CD4-positive, alpha-beta T cell (primary cell): ENCODE data around the gene ZNF142. TPM values are rescaled to one million over a fixed set of nuclear protein-coding genes. Genes with fewer than 3 reads are reported as not detected.

Experiments used
- ATAC-seq: fragments of 200-7000 bp; cut with Tn5 transposase; one replicate; pipeline ENCODE4 v1.10.0; 2022; ENCODE audit warnings: mild to moderate bottlenecking; ENCODE audit not compliant: poor library complexity
- CTCF ChIA-PET: fragments of 350-600 bp; sonication (Branson Sonifier 250); formaldehyde crosslinking; loops from one replicate; lab custom pipeline; 2021; ENCODE audit warnings: antibody characterized with exemption, inconsistent platforms; lab: Charles Lee
- POLR2A ChIA-PET: fragments of 350-600 bp; sonication (Branson Sonifier 250); formaldehyde crosslinking; loops from one replicate; lab custom pipeline; 2021; ENCODE audit warnings: antibody characterized with exemption, inconsistent platforms; lab: Charles Lee
- DNase-seq, 14 experiments: peaks; one replicate each; pipeline ENCODE4 v3.0.0-alpha.2; 2013 to 2020; ENCODE audit warnings: mixed read lengths in 2 of 14
- H3K27ac ChIP-seq, 2 donors: one replicate each; pipeline versions ENCODE4 v1.5.1 to v1.7.0; 2013; ENCODE audit warnings: low read length in 2 of 2, low read depth in 1 of 2, mild to moderate bottlenecking in 1 of 2
- H3K27me3 ChIP-seq, 2 experiments: 1 replicate in 1 of 2; 2 replicates in 1 of 2; pipeline versions ENCODE4 v1.6.1 to v1.7.0; 2013; ENCODE audit warnings: low read length in 2 of 2, control low read depth in 1 of 2, mild to moderate bottlenecking in 1 of 2, moderate library complexity in 1 of 2; ENCODE audit not compliant: insufficient read depth in 2 of 2, control insufficient read depth in 1 of 2
- H3K36me3 ChIP-seq: one replicate; pipeline ENCODE4 v1.6.1; 2013; ENCODE audit warnings: low read length, control low read depth; ENCODE audit not compliant: insufficient read depth
- H3K4me1 ChIP-seq: one replicate; pipeline ENCODE4 v1.6.1; 2013; ENCODE audit warnings: low read length, control low read depth; ENCODE audit not compliant: insufficient read depth
- H3K4me3 ChIP-seq: one replicate; pipeline ENCODE4 v1.5.1; 2013; ENCODE audit warnings: mild to moderate bottlenecking, low read length, moderate library complexity
- H3K9me3 ChIP-seq, 2 experiments: 1 replicate in 1 of 2; 2 replicates in 1 of 2; pipeline versions ENCODE4 v1.6.1 to v1.7.0; 2013; ENCODE audit warnings: low read length in 2 of 2, mild to moderate bottlenecking in 2 of 2, control low read depth in 1 of 2, moderate library complexity in 1 of 2; ENCODE audit not compliant: control insufficient read depth in 1 of 2, insufficient read depth in 1 of 2
- H3K27ac Mint-ChIP-seq: one replicate; pipeline ENCODE4 v1.8.0; 2020; ENCODE audit warnings: mixed read lengths
- H3K27me3 Mint-ChIP-seq: one replicate; pipeline ENCODE4 v1.8.0; 2021; ENCODE audit warnings: mixed read lengths
- H3K36me3 Mint-ChIP-seq: one replicate; pipeline ENCODE4 v1.8.0; 2021; ENCODE audit warnings: low read depth, mixed read lengths
- H3K4me1 Mint-ChIP-seq: one replicate; pipeline ENCODE4 v1.8.0; 2021; ENCODE audit warnings: low read depth, mixed read lengths
- H3K4me3 Mint-ChIP-seq: one replicate; pipeline ENCODE4 v1.8.0; 2020; ENCODE audit warnings: mild to moderate bottlenecking, mixed read lengths
- H3K9me3 Mint-ChIP-seq: one replicate; pipeline ENCODE4 v1.8.0; 2020; ENCODE audit warnings: mixed read lengths
- CTCF ChIP-seq: fragments of 200-600 bp; IDR thresholded peaks from one replicate; pipeline ENCODE4 v1.8.0; 2022; ENCODE audit warnings: antibody characterized with exemption, mild to moderate bottlenecking
- intact Hi-C, 2 experiments: fragments of 100-400 bp; cut with DNase I in 1 of 2; cut with micrococcal nuclease in 1 of 2; formaldehyde crosslinking; loops; one replicate each; pipeline versions ENCODE4 v1.15.1 to v1.9.0; 2023 to 2025; cut with DNase I, micrococcal nuclease
- total RNA-seq, 174 experiments: library from RNA in 2 of 174; stranded (reverse) in 2 of 174; gene quantifications; one replicate each; pipeline ENCODE4 v1.2.3 and lab custom pipeline; 2021 to 2026

ZNF142 gene
- total RNA-seq, 2 experiments from 2014 or later: 40.3 to 44.2 TPM

GRCh38 chr2:218658671-218659257, 659 bp downstream of the ZNF142 start:
- H3K4me3 Mint-ChIP-seq: peak overlapping the region; percentile 95
- Histone ChIP-seq H3K27ac (peak overlapping the region; percentile 53 to 83), H3K27me3 (no peaks in the 10 kb centered on the region), H3K4me1 (peaks cover 19% of the 10 kb centered on the region), H3K36me3 (peaks cover 53% of the 10 kb centered on the region), H3K4me3 (peak overlapping the region; percentile 79), H3K9me3 (no peaks in the 10 kb centered on the region)
- TF ChIP-seq CTCF: peak; percentile 39
- peak; percentile 25 for ATAC-seq
- H3K4me1 Mint-ChIP-seq: peaks cover 35% of the 10 kb centered on the region
- DNase-seq: peak in 11 of 14 experiments; percentile 10 to 66 (median 27)
- peaks cover 85% of the 10 kb centered on the region for H3K36me3 Mint-ChIP-seq
- peak overlapping the region; percentile 89 for H3K27ac Mint-ChIP-seq
- CTCF ChIA-PET: interaction anchor here (0.7 to 2.8 kb wide), 10 partner anchors 8 to 730 kb away, joined by 3 to 23 read pairs (median 6); partner anchors contain the start of genes RNF25, STK36 and TTLL4
- intact Hi-C loops: loop anchor here (1.0 to 10.0 kb wide), 8 partner anchors 13 to 729 kb away; partner anchors contain the start of genes AAMP (in 1 of the 2), CNOT9 (in 1 of the 2), DNPEP (in 1 of the 2) and PNKD (in 1 of the 2)
- POLR2A ChIA-PET: interaction anchor here (0.5 to 5.9 kb wide), 15 partner anchors 9 to 938 kb away, joined by 3 to 84 read pairs (median 5); partner anchors contain the start of genes AAMP, CTDSP1, DNPEP and PNKD
- no peaks in the 10 kb centered on the region for H3K27me3 Mint-ChIP-seq
- no peaks in the 10 kb centered on the region for H3K9me3 Mint-ChIP-seq

DNA sequence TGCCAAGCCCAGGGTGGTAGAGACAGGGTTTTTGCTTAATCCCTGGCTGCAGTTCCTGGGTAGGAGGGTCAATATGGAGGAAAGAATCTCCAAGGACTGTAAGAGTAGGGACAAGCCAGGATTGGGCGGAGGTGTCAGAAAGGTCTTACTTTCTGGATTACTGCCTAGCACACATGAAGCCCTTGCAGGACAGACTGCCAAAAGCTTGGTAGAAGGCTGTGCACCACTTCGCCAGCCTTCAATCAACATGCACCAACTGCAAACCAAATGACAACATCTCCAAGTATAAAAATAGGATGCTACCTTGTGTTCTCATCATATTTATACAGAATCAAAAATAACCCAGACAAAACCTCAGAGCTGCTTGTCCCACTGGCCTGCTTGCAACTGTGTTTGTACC, 3.7 kb downstream of the ZNF142 start:
- intact Hi-C loops: loop anchor here in 1 of 2 experiments (5.0 to 10.0 kb wide), 6 partner anchors 88 to 732 kb away; partner anchors contain the start of genes AAMP, CNOT9, DNPEP and PNKD

DNA sequence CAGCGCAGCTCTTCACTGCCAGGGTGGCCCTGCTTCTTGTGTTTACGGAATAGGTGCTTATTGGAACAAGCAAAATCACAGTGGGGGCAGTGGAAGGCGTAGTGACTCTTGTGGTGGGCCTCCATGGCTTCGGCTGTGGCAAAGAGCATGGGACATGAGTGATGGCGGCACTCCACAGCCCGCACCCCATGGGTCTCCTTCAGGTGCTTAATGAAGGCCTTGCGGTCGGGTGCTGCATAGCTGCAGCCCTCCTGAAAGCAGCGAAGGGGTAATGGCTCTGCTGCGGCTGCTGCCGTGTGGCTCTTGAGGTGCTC, 10.7 kb downstream of the ZNF142 start:
- H3K27me3 ChIP-seq: no peaks in the 10 kb centered on the region
- no peak for DNase-seq
- H3K4me1 ChIP-seq: peaks cover 8% of the 10 kb centered on the region
- Mint-ChIP-seq H3K27ac (no peak overlapping the region), H3K4me1 (peaks cover 6% of the 10 kb centered on the region), H3K9me3 (no peaks in the 10 kb centered on the region), H3K27me3 (no peaks in the 10 kb centered on the region), H3K4me3 (no peak overlapping the region), H3K36me3 (peaks cover 83% of the 10 kb centered on the region)
- no peak overlapping the region for H3K27ac ChIP-seq
- ChIA-PET POLR2A (no interaction called here), CTCF (interaction anchor here (0.6 kb wide), 1 partner anchor 210 kb away, joined by 5 read pairs; no protein-coding TSS in a partner anchor)
- no peak overlapping the region for H3K4me3 ChIP-seq
- no peak for ATAC-seq
- intact Hi-C loops: loop anchor here (1.0 to 10.0 kb wide), 4 partner anchors 199 to 364 kb away; no protein-coding TSS in a partner anchor
- H3K36me3 ChIP-seq: peaks cover 86% of the 10 kb centered on the region
- H3K9me3 ChIP-seq: no peaks in the 10 kb centered on the region
- peak; percentile 13 for TF ChIP-seq CTCF

More for the DNA sequence above, 3.7 kb downstream of the ZNF142 start:
- Mint-ChIP-seq H3K27ac (no peak overlapping the region), H3K36me3 (peaks cover 79% of the 10 kb centered on the region), H3K27me3 (no peaks in the 10 kb centered on the region), H3K9me3 (no peaks in the 10 kb centered on the region), H3K4me1 (peaks cover 35% of the 10 kb centered on the region), H3K4me3 (peak overlapping the region; percentile 7)
- H3K27ac ChIP-seq: no peak overlapping the region
- TF ChIP-seq CTCF: no peak
- peaks cover 52% of the 10 kb centered on the region for H3K36me3 ChIP-seq
- no peaks in the 10 kb centered on the region for H3K9me3 ChIP-seq
- POLR2A ChIA-PET: no interaction called here
- ATAC-seq (no peak), DNase-seq (no peak)
- no peak overlapping the region for H3K4me3 ChIP-seq
- CTCF ChIA-PET: no interaction called here
- no peaks in the 10 kb centered on the region for H3K27me3 ChIP-seq
- peaks cover 19% of the 10 kb centered on the region for H3K4me1 ChIP-seq
